ENCODE results near the gene RER1.

Gene RER1

GRCh38 chr1:2402420-2402819 is 10.8 kb downstream of the RER1 start:
- Histone ChIP-seq H3K79me2 (ENCODE audit: insufficient read depth, low read length) (no peaks in the 10 kb centered on the region), H4K20me1 (ENCODE audit: low read depth, low read length) (no peaks in the 10 kb centered on the region), H3K27me3 (ENCODE audit: low read length) (no peaks in the 10 kb centered on the region), H3K9ac (ENCODE audit: low read length) (no peak overlapping the region), H3K9me2 (replicated peaks; ENCODE audit: insufficient read depth, low read length) (no peaks in the 10 kb centered on the region), H3K36me3 (ENCODE audit: low read length) (no peaks in the 10 kb centered on the region), H3K4me3 (ENCODE audit: insufficient read depth, low read length, poor library complexity, severe bottlenecking) (no peak overlapping the region), H3K27ac (ENCODE audit: low read depth, low read length) (no peak overlapping the region), H3K9me3 (ENCODE audit: insufficient read depth, low read length) (no peaks in the 10 kb centered on the region), H3F3A (ENCODE audit: insufficient read depth) (no peaks in the 10 kb centered on the region), H3K4me2 (ENCODE audit: low read depth, low read length, poor library complexity, severe bottlenecking) (no peak overlapping the region), H2AFZ (ENCODE audit: low read depth, low read length, severe bottlenecking) (no peak overlapping the region)
- TF ChIP-seq EZH2phosphoT487 (conservative IDR thresholded peaks at IDR 0.05; ENCODE audit: low read length) (no peak), CTCF (IDR thresholded peaks at IDR 0.05; ENCODE audit: insufficient read depth, low read length, poor library complexity, severe bottlenecking) (no peak)

- no peak overlapping the region for H3K9ac ChIP-seq (ENCODE audit: low read length)
- no peaks in the 10 kb centered on the region for H4K20me1 ChIP-seq (ENCODE audit: low read depth, low read length)
- no peaks in the 10 kb centered on the region for H3F3A ChIP-seq (ENCODE audit: insufficient read depth)
- no peak overlapping the region for H2AFZ ChIP-seq (ENCODE audit: low read depth, low read length, severe bottlenecking)
- no peak overlapping the region for H3K4me2 ChIP-seq (ENCODE audit: low read depth, low read length, poor library complexity, severe bottlenecking)
- H3K36me3 ChIP-seq (ENCODE audit: low read length): no peaks in the 10 kb centered on the region
- no peaks in the 10 kb centered on the region for H3K9me2 ChIP-seq (replicated peaks; ENCODE audit: insufficient read depth, low read length)
- no peak overlapping the region for H3K27ac ChIP-seq (ENCODE audit: low read depth, low read length)
- TF ChIP-seq EZH2phosphoT487 (conservative IDR thresholded peaks at IDR 0.05; ENCODE audit: low read length): no peak
- TF ChIP-seq CTCF (IDR thresholded peaks at IDR 0.05; ENCODE audit: insufficient read depth, low read length, poor library complexity, severe bottlenecking): no peak
- no peaks in the 10 kb centered on the region for H3K9me3 ChIP-seq (ENCODE audit: insufficient read depth, low read length)
- H3K27me3 ChIP-seq (ENCODE audit: low read length): no peaks in the 10 kb centered on the region
- H3K79me2 ChIP-seq (ENCODE audit: insufficient read depth, low read length): no peaks in the 10 kb centered on the region
- no peak overlapping the region for H3K4me3 ChIP-seq (ENCODE audit: insufficient read depth, low read length, poor library complexity, severe bottlenecking)
These were observed 11.6 kb downstream of the RER1 start for GRCh38 chr1:2403273-2403672.

- Histone ChIP-seq H3K4me2 (ENCODE audit: low read depth, low read length, poor library complexity, severe bottlenecking) (no peak overlapping the region), H2AFZ (ENCODE audit: low read depth, low read length, severe bottlenecking) (no peak overlapping the region), H3K9me3 (ENCODE audit: insufficient read depth, low read length) (no peaks in the 10 kb centered on the region), H3K9me2 (replicated peaks; ENCODE audit: insufficient read depth, low read length) (no peaks in the 10 kb centered on the region), H3K79me2 (ENCODE audit: insufficient read depth, low read length) (no peaks in the 10 kb centered on the region), H3K36me3 (ENCODE audit: low read length) (no peaks in the 10 kb centered on the region), H3K27ac (ENCODE audit: low read depth, low read length) (no peak overlapping the region), H4K20me1 (ENCODE audit: low read depth, low read length) (no peaks in the 10 kb centered on the region), H3K4me3 (ENCODE audit: insufficient read depth, low read length, poor library complexity, severe bottlenecking) (no peak overlapping the region), H3K27me3 (ENCODE audit: low read length) (no peaks in the 10 kb centered on the region), H3F3A (ENCODE audit: insufficient read depth) (no peaks in the 10 kb centered on the region), H3K9ac (ENCODE audit: low read length) (no peak overlapping the region)
- TF ChIP-seq EZH2phosphoT487 (conservative IDR thresholded peaks at IDR 0.05; ENCODE audit: low read length) (no peak), CTCF (IDR thresholded peaks at IDR 0.05; ENCODE audit: insufficient read depth, low read length, poor library complexity, severe bottlenecking) (no peak)
These were observed 12.7 kb downstream of the RER1 start for GRCh38 chr1:2404142-2404889.

All from SU-DHL-6 (cell line).